WTC11 (cell line): ENCODE measurements around the gene CALN1. TPM values are rescaled to one million over a fixed set of nuclear protein-coding genes. Genes with fewer than 3 reads are reported as not detected.

ENCODE experiments used
- E2F1 ChIP-seq: sonication (generic); formaldehyde crosslinking; IDR thresholded peaks from 2 replicates; pipeline ENCODE4 v1.8.0; 2022; ENCODE audit warnings: mild to moderate bottlenecking, missing genetic modification reagents
- ELF4 ChIP-seq: sonication (generic); formaldehyde crosslinking; IDR thresholded peaks from 2 replicates; pipeline ENCODE4 v1.8.1; 2022; ENCODE audit warnings: low read depth, mild to moderate bottlenecking, moderate library complexity, missing genetic modification reagents
- ERG ChIP-seq: fragments of 250-450 bp; sonication (Bioruptor Pico); IDR thresholded peaks from 2 replicates; pipeline ENCODE4 v1.8.0; 2021; ENCODE audit warnings: mild to moderate bottlenecking
- ETV6 ChIP-seq: sonication (generic); formaldehyde crosslinking; IDR thresholded peaks from 2 replicates; pipeline ENCODE4 v1.8.1; 2022; ENCODE audit warnings: mild to moderate bottlenecking, missing genetic modification reagents
- FOXK1 ChIP-seq: sonication (generic); formaldehyde crosslinking; IDR thresholded peaks from 2 replicates; pipeline ENCODE4 v1.8.0; 2022; ENCODE audit warnings: mild to moderate bottlenecking, moderate library complexity, missing genetic modification reagents
- GTF2I ChIP-seq: fragments of 250-450 bp; sonication (Bioruptor Pico); conservative IDR thresholded peaks from 2 replicates; pipeline ENCODE4 v1.4.0; 2021; ENCODE audit warnings: mild to moderate bottlenecking
- HMGA2 ChIP-seq: fragments of 250-450 bp; sonication (Bioruptor Pico); IDR thresholded peaks from 2 replicates; pipeline ENCODE4 v1.4.0; 2021; ENCODE audit warnings: mild to moderate bottlenecking, moderate library complexity
- JUN ChIP-seq: sonication (generic); formaldehyde crosslinking; IDR thresholded peaks from 2 replicates; pipeline ENCODE4 v1.8.0; 2023; ENCODE audit warnings: mild to moderate bottlenecking, missing genetic modification reagents
- KAT7 ChIP-seq: sonication (generic); formaldehyde crosslinking; IDR thresholded peaks from 2 replicates; pipeline ENCODE4 v1.8.1; 2023; ENCODE audit warnings: missing genetic modification reagents, mild to moderate bottlenecking, borderline replicate concordance
- MAX ChIP-seq: sonication (generic); formaldehyde crosslinking; IDR thresholded peaks from 2 replicates; pipeline ENCODE4 v1.8.0; 2022; ENCODE audit warnings: mild to moderate bottlenecking, missing genetic modification reagents
- MYBL2 ChIP-seq: sonication (generic); formaldehyde crosslinking; IDR thresholded peaks from 2 replicates; pipeline ENCODE4 v1.8.1; 2023; ENCODE audit warnings: mild to moderate bottlenecking, moderate library complexity, missing genetic modification reagents
- NFE2L1 ChIP-seq: sonication (generic); formaldehyde crosslinking; IDR thresholded peaks from 2 replicates; pipeline ENCODE4 v1.8.1; 2023; ENCODE audit warnings: missing genetic modification reagents
- NFYB ChIP-seq: sonication (generic); formaldehyde crosslinking; conservative IDR thresholded peaks from 2 replicates; pipeline ENCODE4 v1.8.0; 2022; ENCODE audit warnings: low read depth, missing genetic modification reagents
- TCF7 ChIP-seq: sonication (generic); formaldehyde crosslinking; IDR thresholded peaks from 2 replicates; pipeline ENCODE4 v1.8.0; 2022; ENCODE audit warnings: mild to moderate bottlenecking, low read depth, missing genetic modification reagents, moderate library complexity
- TEAD1 ChIP-seq: sonication (generic); formaldehyde crosslinking; IDR thresholded peaks from 2 replicates; pipeline ENCODE4 v1.8.0; 2022; ENCODE audit warnings: mild to moderate bottlenecking, missing genetic modification reagents
- TEAD4 ChIP-seq: sonication (generic); formaldehyde crosslinking; IDR thresholded peaks from 2 replicates; pipeline ENCODE4 v1.8.0; 2022; ENCODE audit warnings: mild to moderate bottlenecking, missing genetic modification reagents
- USF2 ChIP-seq: sonication (generic); formaldehyde crosslinking; IDR thresholded peaks from 2 replicates; pipeline ENCODE4 v1.8.1; 2023; ENCODE audit warnings: mild to moderate bottlenecking, missing genetic modification reagents, moderate library complexity
- ZBTB21 ChIP-seq: sonication (generic); formaldehyde crosslinking; IDR thresholded peaks from 2 replicates; pipeline ENCODE4 v1.8.1; 2023; ENCODE audit warnings: mild to moderate bottlenecking, missing genetic modification reagents, borderline replicate concordance
- ZMAT4 ChIP-seq: fragments of 250-450 bp; sonication (Bioruptor Pico); IDR thresholded peaks from 2 replicates; pipeline ENCODE4 v1.9.0; 2021; ENCODE audit warnings: mild to moderate bottlenecking
- ZNF121 ChIP-seq: sonication (generic); formaldehyde crosslinking; IDR thresholded peaks from 2 replicates; pipeline ENCODE4 v1.8.0; 2023; ENCODE audit warnings: missing genetic modification reagents
- ZNF416 ChIP-seq: fragments of 250-450 bp; sonication (Bioruptor Pico); IDR thresholded peaks from 2 replicates; pipeline ENCODE4 v1.9.0; 2021; ENCODE audit warnings: mild to moderate bottlenecking, inconsistent platforms
- ZSCAN18 ChIP-seq: fragments of 250-450 bp; sonication (Bioruptor Pico); IDR thresholded peaks from 2 replicates; pipeline ENCODE4 v2.1.2; 2022; ENCODE audit warnings: mild to moderate bottlenecking, moderate library complexity
- total RNA-seq: library from RNA; stranded (reverse); gene quantifications from 3 replicates; pipeline ENCODE4 v1.2.3, GENCODE V29; 2021
- TF ChIP-seq, protein P1 (sequence below): sonication (generic); formaldehyde crosslinking; IDR thresholded peaks from 2 replicates; pipeline ENCODE4 v1.8.1; 2023; ENCODE audit warnings: mild to moderate bottlenecking, moderate library complexity, missing genetic modification reagents
- TF ChIP-seq, protein P2 (sequence below): sonication (generic); formaldehyde crosslinking; IDR thresholded peaks from 2 replicates; pipeline ENCODE4 v1.8.0; 2023; ENCODE audit warnings: missing genetic modification reagents
- TF ChIP-seq, protein P3 (sequence below): sonication (generic); formaldehyde crosslinking; IDR thresholded peaks from 2 replicates; pipeline ENCODE4 v1.8.1; 2023; ENCODE audit warnings: mild to moderate bottlenecking, missing genetic modification reagents
- TF ChIP-seq, protein P4 (sequence below): sonication (generic); formaldehyde crosslinking; IDR thresholded peaks from 2 replicates; pipeline ENCODE4 v1.8.1; 2022; ENCODE audit warnings: missing genetic modification reagents, borderline replicate concordance

The CALN1 gene
- total RNA-seq, 1 experiment from 2014 or later, result 10.5 TPM

- TF ChIP-seq, protein P1, sequence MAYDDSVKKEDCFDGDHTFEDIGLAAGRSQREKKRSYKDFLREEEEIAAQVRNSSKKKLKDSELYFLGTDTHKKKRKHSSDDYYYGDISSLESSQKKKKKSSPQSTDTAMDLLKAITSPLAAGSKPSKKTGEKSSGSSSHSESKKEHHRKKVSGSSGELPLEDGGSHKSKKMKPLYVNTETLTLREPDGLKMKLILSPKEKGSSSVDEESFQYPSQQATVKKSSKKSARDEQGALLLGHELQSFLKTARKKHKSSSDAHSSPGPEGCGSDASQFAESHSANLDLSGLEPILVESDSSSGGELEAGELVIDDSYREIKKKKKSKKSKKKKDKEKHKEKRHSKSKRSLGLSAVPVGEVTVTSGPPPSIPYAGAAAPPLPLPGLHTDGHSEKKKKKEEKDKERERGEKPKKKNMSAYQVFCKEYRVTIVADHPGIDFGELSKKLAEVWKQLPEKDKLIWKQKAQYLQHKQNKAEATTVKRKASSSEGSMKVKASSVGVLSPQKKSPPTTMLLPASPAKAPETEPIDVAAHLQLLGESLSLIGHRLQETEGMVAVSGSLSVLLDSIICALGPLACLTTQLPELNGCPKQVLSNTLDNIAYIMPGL (CRISPR knock-in tag), result peak; percentile 62; the same call in 1 of the 2 replicates
- TF ChIP-seq, protein P2, sequence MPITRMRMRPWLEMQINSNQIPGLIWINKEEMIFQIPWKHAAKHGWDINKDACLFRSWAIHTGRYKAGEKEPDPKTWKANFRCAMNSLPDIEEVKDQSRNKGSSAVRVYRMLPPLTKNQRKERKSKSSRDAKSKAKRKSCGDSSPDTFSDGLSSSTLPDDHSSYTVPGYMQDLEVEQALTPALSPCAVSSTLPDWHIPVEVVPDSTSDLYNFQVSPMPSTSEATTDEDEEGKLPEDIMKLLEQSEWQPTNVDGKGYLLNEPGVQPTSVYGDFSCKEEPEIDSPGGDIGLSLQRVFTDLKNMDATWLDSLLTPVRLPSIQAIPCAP, result no peak
- TF ChIP-seq NFYB (CRISPR knock-in tag) (no peak), MYBL2 (CRISPR knock-in tag) (0 out of 2 replicates have a peak, but pooled peaks have one; percentile 33), TEAD4 (no peak), TCF7 (no peak), E2F1 (CRISPR knock-in tag) (no peak), ZNF416 (no peak), ERG (CRISPR knock-in tag) (0 out of 2 replicates have a peak, but pooled peaks have one; percentile 35), ETV6 (peak; percentile 58; the same call in 1 of the 2 replicates), HMGA2 (CRISPR knock-in tag) (no peak), GTF2I (CRISPR knock-in tag) (peak; percentile 82), ZSCAN18 (no peak), ZBTB21 (CRISPR knock-in tag) (peak; percentile 56; the same call in 1 of the 2 replicates), MAX (CRISPR knock-in tag) (peak; percentile 36; the same call in 1 of the 2 replicates), USF2 (no peak), KAT7 (CRISPR knock-in tag) (no peak), NFE2L1 (no peak), TEAD1 (CRISPR knock-in tag) (peak; percentile 39; the same call in 1 of the 2 replicates), ZMAT4 (CRISPR knock-in tag) (no peak), JUN (no peak), FOXK1 (no peak), ELF4 (CRISPR knock-in tag) (no peak), ZNF121 (CRISPR knock-in tag) (peak; percentile 100)
- TF ChIP-seq, protein P3, sequence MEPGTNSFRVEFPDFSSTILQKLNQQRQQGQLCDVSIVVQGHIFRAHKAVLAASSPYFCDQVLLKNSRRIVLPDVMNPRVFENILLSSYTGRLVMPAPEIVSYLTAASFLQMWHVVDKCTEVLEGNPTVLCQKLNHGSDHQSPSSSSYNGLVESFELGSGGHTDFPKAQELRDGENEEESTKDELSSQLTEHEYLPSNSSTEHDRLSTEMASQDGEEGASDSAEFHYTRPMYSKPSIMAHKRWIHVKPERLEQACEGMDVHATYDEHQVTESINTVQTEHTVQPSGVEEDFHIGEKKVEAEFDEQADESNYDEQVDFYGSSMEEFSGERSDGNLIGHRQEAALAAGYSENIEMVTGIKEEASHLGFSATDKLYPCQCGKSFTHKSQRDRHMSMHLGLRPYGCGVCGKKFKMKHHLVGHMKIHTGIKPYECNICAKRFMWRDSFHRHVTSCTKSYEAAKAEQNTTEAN (CRISPR knock-in tag), result 0 out of 2 replicates have a peak, but pooled peaks have one; percentile 37
- TF ChIP-seq, protein P4, sequence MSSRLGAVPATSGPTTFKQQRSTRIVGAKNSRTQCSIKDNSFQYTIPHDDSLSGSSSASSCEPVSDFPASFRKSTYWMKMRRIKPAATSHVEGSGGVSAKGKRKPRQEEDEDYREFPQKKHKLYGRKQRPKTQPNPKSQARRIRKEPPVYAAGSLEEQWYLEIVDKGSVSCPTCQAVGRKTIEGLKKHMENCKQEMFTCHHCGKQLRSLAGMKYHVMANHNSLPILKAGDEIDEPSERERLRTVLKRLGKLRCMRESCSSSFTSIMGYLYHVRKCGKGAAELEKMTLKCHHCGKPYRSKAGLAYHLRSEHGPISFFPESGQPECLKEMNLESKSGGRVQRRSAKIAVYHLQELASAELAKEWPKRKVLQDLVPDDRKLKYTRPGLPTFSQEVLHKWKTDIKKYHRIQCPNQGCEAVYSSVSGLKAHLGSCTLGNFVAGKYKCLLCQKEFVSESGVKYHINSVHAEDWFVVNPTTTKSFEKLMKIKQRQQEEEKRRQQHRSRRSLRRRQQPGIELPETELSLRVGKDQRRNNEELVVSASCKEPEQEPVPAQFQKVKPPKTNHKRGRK (CRISPR knock-in tag), result no peak
These were observed 678.8 kb downstream of the CALN1 start (continued) for GRCh38 chr7:71733107-71733870.
